HG03354 (cell line): Measurements from ENCODE around the gene RGS4.

Experiments
- ATAC-seq: cut with Tn5 transposase; IDR thresholded peaks from one replicate; pipeline ENCODE4 v1.9.1; 2021; ENCODE audit warnings: mild to moderate bottlenecking; ENCODE audit not compliant: unreplicated experiment, poor library complexity, severe bottlenecking

RGS4 gene

DNA sequence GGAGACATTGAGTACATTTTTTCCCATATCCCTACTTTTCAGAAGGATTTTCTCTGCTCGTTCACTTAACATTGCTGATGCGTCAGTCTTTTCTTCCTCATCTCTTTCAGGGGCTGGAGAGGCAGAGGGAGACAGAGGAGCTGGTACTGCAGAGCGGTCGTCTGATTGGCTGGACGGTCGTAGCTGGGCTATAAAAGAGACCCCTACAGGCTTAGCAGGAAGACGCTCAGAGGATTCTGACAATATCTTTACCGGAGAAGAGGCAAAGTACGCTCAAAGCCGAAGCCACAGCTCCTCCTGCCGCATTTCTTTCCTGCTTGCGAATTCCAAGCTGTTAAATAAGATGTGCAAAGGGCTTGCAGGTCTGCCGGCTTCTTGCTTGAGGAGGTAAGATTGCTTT lies at the start of gene RGS4:
Gene RGS4, plus strand, starts transcription at position 220 of the 400 bp plus-strand sequence. Its CDS starts 124 bp downstream, at position 344.
- ATAC-seq: no peak

DNA sequence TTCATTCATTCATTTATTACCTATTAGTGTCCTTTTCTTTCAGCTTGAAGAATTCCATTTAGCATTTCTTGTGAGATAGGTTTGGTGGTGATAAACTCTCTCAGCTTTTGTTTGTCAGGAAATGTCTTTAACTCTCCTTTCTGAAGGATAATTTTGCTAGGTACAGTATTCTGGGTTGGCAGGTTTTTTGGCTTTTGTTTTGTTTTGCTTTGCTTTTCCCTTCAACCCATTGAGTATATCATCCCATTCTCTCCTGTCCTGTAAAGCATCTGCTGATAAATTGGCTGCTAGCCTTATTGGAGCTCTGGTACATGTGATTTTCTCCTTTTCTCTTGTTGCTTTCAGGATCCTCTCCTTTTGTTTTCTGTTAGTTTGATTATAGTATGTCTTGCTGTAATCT lies 47.0 kb upstream of the RGS4 start:
- ATAC-seq: no peak

DNA sequence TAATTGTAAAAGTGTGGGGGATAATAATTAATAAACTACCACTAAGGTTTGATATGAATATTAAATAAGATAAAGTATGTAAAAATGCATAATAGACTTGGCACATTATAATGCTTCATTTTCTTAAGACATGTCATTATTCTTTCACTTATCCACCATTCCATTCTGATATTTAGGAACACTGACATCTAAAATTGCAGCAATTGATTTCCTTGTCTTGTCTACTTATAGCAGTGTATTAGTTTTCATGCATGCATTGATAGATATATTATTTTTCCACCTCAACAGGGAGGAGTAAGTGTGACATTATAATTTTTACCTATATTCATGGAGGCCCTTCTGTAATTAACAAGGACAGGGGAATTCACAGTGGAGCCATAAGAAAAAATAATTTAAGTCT lies 41.6 kb upstream of the RGS4 start:
- no peak for ATAC-seq

DNA sequence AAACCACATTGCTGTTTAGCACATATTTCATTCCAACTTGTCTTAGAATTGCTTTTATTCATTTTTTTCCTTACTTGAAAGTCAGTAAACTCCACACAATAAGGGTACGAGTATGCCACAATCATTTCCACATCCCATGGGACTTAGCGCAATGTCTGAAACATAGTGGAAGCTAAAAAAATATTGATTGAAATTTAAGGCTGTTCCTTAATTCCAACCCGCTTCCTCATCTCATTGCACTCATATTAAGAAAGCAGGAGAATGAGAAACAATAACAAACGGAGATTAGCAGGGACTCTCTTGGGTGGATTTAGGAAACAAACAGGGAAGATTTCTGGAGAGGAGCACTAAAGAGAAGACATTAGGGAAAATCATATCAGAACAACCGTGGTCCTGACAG lies 39.3 kb upstream of the RGS4 start:
- no peak for ATAC-seq

DNA sequence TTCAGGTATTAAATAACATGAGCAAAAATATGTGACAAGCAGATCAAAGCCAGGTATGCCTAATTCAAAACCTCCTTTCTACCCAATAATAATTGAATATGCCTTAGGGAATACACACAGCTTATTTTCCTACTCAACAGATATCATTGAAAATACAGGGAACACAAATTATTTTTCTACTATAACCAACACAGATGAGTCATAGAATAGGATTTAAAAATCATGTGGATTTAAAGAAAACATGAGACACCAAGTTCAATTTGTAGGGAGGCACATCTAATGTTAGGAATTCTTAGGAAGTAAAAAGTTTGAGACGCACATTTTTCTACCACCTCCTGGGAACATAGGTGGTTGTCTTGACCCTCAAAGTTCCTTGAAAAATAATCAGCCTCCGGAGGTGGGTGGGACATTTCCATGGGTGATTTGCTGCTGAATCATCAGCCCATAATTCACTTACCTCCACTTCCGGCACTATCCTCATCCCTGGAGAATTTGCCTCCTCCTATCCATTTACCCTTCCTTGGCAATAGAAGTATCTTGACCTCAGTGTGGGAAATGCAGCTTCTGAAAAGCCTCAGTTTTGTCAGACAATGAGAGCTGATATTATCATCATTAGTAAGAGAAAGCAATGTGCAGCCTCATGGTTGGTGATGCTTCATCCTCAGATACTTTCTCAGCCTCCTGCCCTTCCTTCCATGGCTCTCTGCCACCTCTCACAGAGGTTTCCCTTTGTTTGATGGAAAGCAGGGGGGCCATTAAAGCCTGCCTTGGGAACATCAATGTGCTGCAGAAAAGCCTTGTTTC lies 33.5 kb upstream of the RGS4 start:
- ATAC-seq: no peak

DNA sequence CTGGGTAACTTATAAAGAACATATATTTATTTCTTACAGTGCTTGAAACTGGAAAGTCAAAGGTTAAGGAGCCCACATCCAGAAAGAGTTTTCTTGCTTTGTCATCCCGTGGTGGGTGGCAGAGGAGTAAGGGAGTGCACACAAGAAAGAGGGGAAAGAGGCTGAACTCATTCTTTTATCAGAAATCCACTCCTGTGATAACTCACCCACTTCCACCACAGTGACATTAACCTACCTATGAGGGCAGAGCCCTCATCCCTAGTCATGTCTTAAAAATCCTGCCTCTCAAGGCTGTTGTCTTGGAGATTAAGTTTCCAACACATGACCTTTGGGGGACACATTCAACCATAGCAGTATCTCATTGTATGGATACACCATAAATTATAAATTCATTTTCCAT lies 32.5 kb upstream of the RGS4 start:
- no peak for ATAC-seq

DNA sequence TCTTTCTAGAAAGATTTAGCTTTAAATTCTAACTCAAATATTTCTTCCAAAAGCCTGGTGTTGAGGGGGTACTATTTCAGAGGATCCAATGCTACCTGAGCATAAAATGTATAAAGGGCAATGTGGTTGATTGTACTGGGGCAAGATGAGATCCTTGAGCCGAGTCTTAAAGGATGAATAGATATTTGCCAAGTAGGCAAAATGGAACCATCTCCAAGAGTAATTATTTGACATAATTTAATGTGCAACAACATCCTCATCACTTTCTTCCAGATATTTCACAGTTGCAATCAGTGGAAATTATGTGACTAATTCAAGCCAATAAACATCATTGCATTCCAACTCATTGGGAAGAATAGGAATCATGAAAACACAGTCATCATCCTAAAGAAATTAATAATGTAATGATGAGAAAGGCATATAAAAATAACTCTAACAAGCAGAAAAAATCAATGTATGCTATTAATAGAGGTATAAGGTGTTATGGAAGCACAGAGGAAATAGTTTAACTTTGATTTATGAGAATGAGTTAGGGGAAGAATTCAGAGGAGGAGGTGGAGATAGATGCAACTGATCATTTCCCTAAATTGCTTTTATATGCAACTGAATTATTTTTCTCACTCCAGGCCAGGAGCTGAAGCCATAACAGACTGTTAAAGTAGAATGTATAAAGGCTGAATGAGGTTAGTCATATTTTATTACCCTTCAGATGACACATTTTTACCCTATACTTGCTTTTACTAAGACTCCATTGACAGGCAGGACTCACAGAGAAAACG lies 30.0 kb upstream of the RGS4 start:
- ATAC-seq: no peak

DNA sequence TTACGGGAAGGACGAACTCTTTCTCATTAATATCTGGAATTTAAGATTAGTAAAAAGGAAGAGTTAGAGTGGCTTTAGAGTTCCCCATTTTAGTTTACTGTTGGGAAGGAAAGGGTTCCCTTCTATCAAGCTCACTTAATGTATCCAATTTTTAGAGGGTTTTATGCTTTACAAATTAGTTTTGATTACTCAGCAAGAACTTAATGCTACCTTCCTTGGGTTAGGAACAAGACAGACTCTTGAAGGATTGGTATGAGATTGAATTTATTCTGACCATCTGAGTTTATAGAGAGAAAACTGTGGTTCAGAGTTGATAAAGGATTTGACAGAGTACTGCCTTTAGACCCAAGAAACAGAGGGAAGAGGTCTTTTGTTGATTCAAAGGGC lies 29.5 kb upstream of the RGS4 start:
- no peak for ATAC-seq

DNA sequence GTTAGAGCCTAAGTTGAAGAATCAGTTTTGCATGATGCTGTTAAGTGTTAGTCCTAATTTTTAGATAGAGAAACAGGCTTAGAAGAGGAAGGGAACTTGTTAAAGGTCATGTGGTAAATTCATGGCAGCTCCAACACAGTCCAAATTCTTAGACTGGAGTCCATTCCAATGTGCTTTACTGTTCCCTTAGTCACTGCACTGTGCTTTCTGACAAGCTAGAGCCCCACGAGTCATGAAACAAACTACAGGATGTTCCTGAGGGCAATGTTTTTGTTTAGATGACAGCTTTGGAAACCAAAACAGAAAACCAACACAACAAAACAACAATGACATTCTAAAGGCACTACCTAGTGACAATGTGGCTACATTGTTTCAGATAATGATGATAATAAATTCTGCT lies 23.1 kb upstream of the RGS4 start:
- no peak for ATAC-seq

DNA sequence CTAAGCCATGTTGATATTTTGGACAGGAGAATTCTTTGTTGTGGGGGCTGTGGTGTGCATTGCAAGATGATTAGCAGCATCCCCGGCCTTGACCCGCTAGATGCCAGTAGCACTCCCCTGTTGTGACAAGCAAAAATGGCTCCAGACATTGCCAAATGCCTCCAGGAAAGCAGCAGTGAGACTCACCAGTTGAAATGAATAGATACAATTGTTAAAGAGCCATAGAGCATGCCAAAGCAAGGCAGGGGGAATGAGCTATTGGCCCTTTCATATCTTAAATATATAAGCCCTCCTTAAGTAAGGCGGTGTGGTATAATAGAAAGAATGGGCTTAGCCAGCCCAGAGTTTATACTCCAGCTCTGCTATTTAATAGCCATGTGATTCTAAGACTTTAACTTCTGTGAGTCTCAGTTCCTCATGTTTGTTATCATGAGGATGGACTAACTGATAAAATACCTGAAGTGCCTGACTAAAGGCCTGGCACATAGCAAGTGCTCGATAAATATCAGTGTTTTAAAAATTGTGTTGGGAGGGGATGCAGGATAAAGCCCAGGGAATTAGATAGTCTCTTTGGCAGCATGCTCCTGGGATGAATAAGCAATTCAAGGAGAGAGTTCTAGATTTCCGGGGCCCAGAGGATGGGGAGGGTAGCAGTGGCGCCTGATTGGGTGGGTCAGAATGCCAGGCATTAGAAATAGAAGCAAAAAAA lies 21.1 kb upstream of the RGS4 start:
- ATAC-seq: no peak

DNA sequence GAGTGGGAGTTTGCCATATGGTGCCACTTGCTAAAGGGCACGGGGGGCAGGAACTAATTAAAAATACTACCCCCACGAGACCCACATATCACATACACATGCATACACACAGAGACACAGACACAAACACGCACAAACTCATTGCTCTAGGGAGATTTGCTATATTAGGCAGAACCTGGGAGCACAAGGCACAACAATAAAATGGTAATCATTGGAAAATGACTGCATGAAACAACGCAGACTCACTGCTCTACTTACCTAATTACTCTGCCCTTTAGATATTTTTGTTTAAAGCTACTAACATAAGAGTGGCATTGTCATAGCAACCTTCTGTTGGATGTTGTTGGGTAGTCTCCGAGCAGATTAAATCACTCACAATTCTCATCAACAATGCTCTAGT lies 20.3 kb upstream of the RGS4 start:
- ATAC-seq: no peak

DNA sequence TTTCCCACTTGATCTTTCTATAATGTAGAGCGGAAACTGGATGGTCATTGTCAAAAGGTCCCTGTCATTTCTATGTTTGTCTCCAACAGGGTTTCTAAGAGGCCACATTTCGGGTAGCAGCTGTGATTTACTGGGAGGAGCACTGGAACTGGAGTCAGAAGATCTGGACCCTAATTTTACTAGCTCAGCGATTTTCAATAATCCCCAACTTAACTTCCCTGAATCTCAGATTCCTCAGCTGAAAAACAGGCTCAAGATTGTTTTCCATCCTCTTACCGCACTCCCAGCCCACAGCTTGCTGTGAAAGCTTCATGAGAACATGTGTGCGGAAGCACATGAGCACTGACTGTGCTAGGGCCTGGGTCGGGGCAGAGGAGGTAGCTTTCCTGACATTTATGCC lies 19.9 kb upstream of the RGS4 start:
- ATAC-seq: no peak

DNA sequence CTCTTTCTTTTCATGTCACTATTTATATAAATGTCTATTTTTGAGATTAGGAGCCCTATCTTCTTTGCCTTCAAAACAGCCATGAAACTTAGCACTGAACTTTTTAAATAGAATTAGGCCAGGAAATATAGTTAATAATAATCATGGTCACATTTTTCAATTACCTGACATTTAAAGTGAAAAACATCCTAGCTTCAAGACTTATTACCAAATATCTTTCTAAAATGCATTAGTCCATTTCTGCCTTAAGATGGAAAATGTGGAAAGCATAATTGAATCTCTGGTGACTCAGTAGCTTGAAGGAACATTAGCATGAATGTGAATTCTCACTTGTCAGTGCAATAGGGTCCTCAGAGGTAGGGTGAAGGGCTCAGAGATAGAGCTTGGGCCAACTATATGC lies 18.7 kb upstream of the RGS4 start:
- no peak for ATAC-seq

DNA sequence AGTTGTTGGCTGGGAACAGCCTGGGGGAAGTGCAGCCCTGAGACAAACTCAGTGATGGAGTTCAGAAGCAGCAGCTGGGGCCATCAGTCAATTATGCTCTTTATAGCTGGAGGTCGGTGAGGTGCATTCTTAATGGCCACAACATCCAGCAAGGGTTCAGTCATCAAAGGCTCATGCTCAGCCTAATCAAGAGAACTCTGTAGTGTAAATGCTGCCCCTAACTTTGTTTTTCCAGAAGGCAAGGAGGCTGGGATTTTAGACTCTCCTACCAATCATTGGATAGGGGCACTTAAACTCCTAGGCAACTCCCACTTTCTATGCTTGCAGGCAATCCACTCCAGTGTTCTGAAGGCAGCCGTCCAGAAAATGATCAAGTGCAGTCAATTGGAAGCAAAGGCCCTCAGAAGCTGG lies 15.0 kb upstream of the RGS4 start:
- ATAC-seq: no peak

DNA sequence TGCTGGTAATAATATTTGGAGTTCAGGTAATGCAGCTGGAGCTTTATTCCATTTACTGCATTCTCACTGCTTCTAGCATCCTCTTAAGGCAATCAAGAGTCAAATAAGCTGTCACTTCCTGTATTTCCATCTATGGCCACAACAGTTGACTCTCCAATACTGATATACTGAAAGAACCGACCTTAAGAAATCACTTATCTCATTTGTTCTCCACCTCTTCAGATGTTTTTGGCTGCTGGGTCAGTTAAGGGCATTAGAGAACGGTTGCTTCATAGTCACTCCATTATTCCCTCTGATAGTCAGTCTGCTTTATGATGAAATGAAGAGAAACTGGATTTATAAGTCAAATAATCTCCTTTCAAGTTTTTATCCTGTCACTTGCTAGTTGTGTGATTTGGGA lies 14.2 kb upstream of the RGS4 start:
- ATAC-seq: no peak

DNA sequence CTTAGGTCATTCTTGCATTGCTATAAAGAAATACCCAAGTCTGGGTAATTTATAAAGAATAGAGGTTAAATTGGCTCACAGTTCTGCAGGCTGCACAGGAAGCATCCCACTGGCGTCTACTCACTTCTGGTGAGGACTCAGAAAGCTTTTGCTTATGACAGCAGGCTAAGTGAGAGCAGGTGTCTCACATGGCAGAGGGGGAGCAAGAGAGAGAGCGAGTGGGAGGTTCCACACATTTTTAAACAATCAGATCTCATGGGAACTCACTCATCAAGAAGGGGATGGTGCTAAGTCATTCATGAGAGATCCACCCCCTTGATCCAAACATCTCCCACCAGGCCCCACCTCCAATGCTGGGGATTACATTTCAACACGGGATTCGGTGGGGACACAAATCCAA lies 13.6 kb upstream of the RGS4 start:
- no peak for ATAC-seq

DNA sequence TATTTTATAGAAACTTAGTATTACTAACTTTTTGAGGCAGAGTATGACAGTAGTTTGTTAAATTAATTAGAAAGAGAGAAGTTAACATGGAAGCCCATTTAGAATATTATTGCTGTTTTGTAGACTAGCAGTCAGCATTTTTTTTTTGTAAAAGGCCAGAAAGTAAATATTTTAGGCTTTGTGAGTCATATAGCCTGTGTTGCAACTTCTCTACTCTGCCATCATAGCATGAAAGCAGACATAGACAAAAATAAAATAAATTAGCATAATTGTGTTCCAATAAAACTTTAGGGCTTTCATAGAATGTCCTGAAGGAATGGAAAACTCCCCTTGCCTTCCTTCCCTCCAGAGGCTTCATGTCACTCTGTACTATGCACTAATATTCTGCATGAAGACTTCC lies 12.3 kb upstream of the RGS4 start:
- ATAC-seq: no peak

DNA sequence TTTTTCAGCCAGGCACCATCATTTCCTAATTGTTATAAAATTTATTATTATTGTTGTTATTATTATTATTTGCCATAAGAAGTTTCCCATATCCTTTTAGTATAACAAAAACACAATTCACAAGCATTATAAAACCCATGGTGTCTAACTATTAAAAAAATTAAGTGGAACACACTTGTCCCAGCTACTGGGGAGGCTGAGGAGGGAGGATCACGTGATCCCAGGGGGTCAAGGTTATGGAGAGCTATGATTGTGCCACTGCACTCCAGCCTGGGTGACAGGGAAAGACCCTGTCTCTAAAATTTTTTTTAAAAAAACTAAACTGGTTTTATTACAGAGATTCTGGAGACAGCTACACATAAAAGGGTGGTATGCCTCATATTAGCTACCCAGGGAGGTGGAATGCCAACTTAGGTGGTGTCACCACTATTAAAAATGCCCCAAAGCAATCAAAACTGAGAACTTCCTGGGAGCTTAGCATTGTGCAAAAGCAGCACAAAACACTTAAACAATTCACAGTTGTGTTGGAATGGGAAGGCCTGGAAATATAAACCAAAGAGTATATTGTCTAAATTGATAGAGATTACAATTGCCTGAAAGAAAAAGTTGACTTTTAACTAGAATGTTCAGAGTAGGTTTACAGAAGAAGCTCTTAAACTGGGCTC lies 8.7 kb upstream of the RGS4 start:
- ATAC-seq: no peak

DNA sequence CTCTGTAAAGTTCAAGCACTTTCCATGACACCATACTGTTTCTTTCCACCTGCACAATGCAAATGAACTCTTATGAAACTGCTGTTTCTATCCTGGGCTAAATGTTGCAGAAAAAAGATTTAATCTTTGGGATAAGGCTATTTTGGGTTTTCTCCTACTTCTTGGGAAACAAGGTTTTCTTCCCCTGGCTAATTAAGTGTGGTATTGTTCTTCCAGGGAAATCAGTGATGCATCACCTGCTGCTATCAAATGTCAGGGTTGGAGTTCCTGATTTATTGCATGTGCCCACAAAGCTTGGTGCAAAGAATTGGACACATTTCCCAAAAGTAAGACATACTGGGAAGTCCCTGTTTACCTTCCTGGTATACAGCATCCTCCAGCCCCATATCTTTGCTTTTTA lies 6.0 kb upstream of the RGS4 start:
- ATAC-seq: no peak

DNA sequence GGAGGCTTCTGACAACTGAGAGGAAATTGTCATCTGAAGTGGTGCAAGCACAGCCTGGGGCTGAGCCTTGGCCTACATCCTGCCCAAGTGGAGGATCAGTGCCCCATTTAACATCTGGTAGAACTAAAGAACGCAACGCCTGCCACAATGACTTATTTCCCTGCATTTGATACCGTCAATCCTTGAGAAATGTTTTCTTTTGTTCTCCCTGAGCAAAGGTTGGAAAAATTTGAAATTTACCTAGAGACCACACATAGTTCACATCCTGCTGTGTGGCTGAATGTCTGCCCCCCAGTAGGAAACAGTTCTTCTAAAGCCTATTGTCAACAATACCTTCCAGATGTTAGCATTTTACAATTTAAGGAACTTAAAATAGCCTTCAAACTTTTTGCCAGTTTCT lies 5.6 kb upstream of the RGS4 start:
- no peak for ATAC-seq
